NT2/D1 (cell line): Measurements from ENCODE around the gene PLPPR4.

ENCODE experiments used
- SUZ12 ChIP-seq: IDR thresholded peaks from 2 replicates; pipeline ENCODE4 v1.6.1; 2011; ENCODE audit not compliant: insufficient read length, insufficient read depth; ENCODE audit errors: extremely low read depth
- YY1 ChIP-seq: IDR thresholded peaks from 2 replicates; pipeline ENCODE4 v1.6.1; 2011; ENCODE audit not compliant: insufficient read length, insufficient read depth
- ZNF274 ChIP-seq: IDR thresholded peaks from 2 replicates; pipeline ENCODE4 v1.6.1; 2011; ENCODE audit warnings: mild to moderate bottlenecking, low read depth, low read length

DNA sequence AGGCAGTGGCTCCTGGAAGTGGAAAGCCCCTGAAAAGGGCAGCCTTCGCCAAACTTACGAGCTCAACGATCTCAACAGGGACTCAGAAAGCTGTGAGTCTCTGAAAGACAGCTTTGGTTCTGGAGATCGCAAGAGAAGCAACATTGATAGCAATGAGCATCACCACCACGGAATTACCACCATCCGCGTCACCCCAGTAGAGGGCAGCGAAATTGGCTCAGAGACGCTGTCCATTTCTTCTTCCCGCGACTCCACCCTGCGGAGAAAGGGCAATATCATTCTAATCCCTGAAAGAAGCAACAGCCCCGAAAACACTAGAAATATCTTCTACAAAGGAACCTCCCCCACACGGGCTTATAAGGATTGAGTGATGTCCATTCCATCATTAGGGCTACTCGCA, 42.4 kb downstream of the PLPPR4 start:
- TF ChIP-seq SUZ12 (no peak), YY1 (no peak), ZNF274 (no peak)
